HCT116 (cell line): ENCODE data around the gene KIFAP3. TPM values are rescaled to one million over a fixed set of nuclear protein-coding genes. Genes with fewer than 3 reads are reported as not detected.

ENCODE experiments used
- ATAC-seq: fragments of 200-7000 bp; cut with Tn5 transposase; 2 replicates; pipeline ENCODE4 v1.9.1; 2020; ENCODE audit warnings: mild to moderate bottlenecking, moderate library complexity
- BruUV-seq: library from RNA; stranded (reverse); fragments of 400-500 nt; replicated peaks from 2 replicates; lab custom pipeline; 2021; lab: Mats Ljungman, UMichigan
- CTCF ChIA-PET: fragments of 300-600 bp; sonication (Branson Sonifier 250); formaldehyde crosslinking; loops from one replicate; lab custom pipeline; 2021; ENCODE audit warnings: antibody characterized with exemption; lab: Charles Lee
- POLR2A ChIA-PET: fragments of 300-600, 350-600 bp; sonication (Branson Sonifier 250); formaldehyde crosslinking; loops from one replicate; lab custom pipeline; 2021; ENCODE audit warnings: antibody characterized with exemption; lab: Charles Lee
- RAD21 ChIA-PET, 2 experiments: fragments of 300-600 bp; sonication (Branson Sonifier 250); formaldehyde crosslinking; loops; one replicate each; lab custom pipeline; 2023; ENCODE audit warnings: low total read pairs in 2 of 2; ENCODE audit not compliant: uncharacterized antibody in 2 of 2, unreplicated experiment in 2 of 2, low non-redundant PET in 1 of 2; lab: Charles Lee
- DNase-seq: peaks from one replicate; pipeline ENCODE4 v3.0.0-alpha.2; 2010; ENCODE audit warnings: low read depth, low spot score
- H2AFZ ChIP-seq: fragments of 200-600 bp; shearing (Covaris generic), sonication (generic); 2 replicates; pipeline ENCODE4 v1.6.1; 2017; ENCODE audit warnings: low read depth, mixed run types, mixed read lengths, antibody characterized with exemption, low read length; ENCODE audit not compliant: poor library complexity, severe bottlenecking
- H3K27ac ChIP-seq: 2 replicates; pipeline ENCODE4 v1.5.1; 2012; ENCODE audit warnings: low read depth, low read length
- H3K27me3 ChIP-seq: fragments of 200-600 bp; sonication (generic); 2 replicates; pipeline ENCODE4 v1.6.1; 2016; ENCODE audit warnings: mixed run types, low read length, mixed read lengths; ENCODE audit not compliant: insufficient read depth
- H3K36me3 ChIP-seq, 2 experiments: fragments of 200-500 bp in 1 of 2; fragments of 200-600 bp in 1 of 2; sonication (Bioruptor generic) in 1 of 2; sonication (generic) in 1 of 2; 2 replicates each; pipeline versions ENCODE4 v1.5.1 to v1.6.1; 2014 to 2016; ENCODE audit warnings: low read length in 2 of 2, inconsistent platforms in 1 of 2, mixed read lengths in 1 of 2, mixed run types in 1 of 2; ENCODE audit not compliant: insufficient read depth in 2 of 2, control insufficient read depth in 1 of 2
- H3K4me1 ChIP-seq, 2 experiments: fragments of 200-600 bp in 1 of 2; sonication (generic) in 1 of 2; 2 replicates each; pipeline versions ENCODE4 v1.5.1 to v1.6.1; 2012 to 2017; ENCODE audit warnings: low read length in 2 of 2, inconsistent platforms in 1 of 2, mild to moderate bottlenecking in 1 of 2, mixed read lengths in 1 of 2, mixed run types in 1 of 2, moderate library complexity in 1 of 2; ENCODE audit not compliant: insufficient read depth in 2 of 2, control insufficient read depth in 1 of 2
- H3K4me2 ChIP-seq: fragments of 200-600 bp; sonication (generic); 2 replicates; pipeline ENCODE4 v1.6.1; 2017; ENCODE audit warnings: mixed run types, low read length, mixed read lengths
- H3K4me3 ChIP-seq, 2 experiments: fragments of 200-600 bp in 1 of 2; sonication (generic) in 1 of 2; replicated peaks in 1 of 2; 2 replicates each; pipeline ENCODE4 v1.5.1; 2011 to 2016; ENCODE audit warnings: low read length in 2 of 2, control low read depth in 1 of 2, low read depth in 1 of 2, mild to moderate bottlenecking in 1 of 2, mixed read lengths in 1 of 2, mixed run types in 1 of 2
- H3K79me2 ChIP-seq: fragments of 200-600 bp; sonication (generic); 2 replicates; pipeline ENCODE4 v1.6.1; 2017; ENCODE audit warnings: mild to moderate bottlenecking, mixed run types, low read length, moderate library complexity, mixed read lengths; ENCODE audit not compliant: insufficient read depth
- H3K9ac ChIP-seq: fragments of 200-600 bp; sonication (generic); 2 replicates; pipeline ENCODE4 v1.6.1; 2016; ENCODE audit warnings: low read length, mixed read lengths
- H3K9me2 ChIP-seq: fragments of 200-600 bp; sonication (generic), shearing (Covaris generic); 2 replicates; pipeline ENCODE4 v1.6.1; 2017; ENCODE audit warnings: mixed run types, mild to moderate bottlenecking, moderate library complexity; ENCODE audit not compliant: insufficient read depth
- H3K9me3 ChIP-seq, 2 experiments: fragments of 200-500 bp in 1 of 2; fragments of 200-600 bp in 1 of 2; sonication (Bioruptor generic) in 1 of 2; sonication (generic) in 1 of 2; 2 replicates each; pipeline ENCODE4 v1.6.1; 2014 to 2017; ENCODE audit warnings: low read length in 2 of 2, mixed read lengths in 2 of 2, inconsistent platforms in 1 of 2, low read depth in 1 of 2, mild to moderate bottlenecking in 1 of 2, mixed run types in 1 of 2, moderate library complexity in 1 of 2; ENCODE audit not compliant: control insufficient read depth in 1 of 2, insufficient read depth in 1 of 2
- H4K20me1 ChIP-seq: fragments of 200-600 bp; sonication (generic), shearing (Covaris generic); 2 replicates; pipeline ENCODE4 v1.6.1; 2017; ENCODE audit warnings: mixed run types, mild to moderate bottlenecking, moderate library complexity; ENCODE audit not compliant: insufficient read depth
- CBX3 ChIP-seq: IDR thresholded peaks from 2 replicates; pipeline ENCODE4 v1.6.1; 2012; ENCODE audit warnings: low read depth
- CEBPB ChIP-seq: IDR thresholded peaks from 2 replicates; pipeline ENCODE4 v1.6.1; 2012; ENCODE audit warnings: low read depth
- EGR1 ChIP-seq: IDR thresholded peaks from 2 replicates; pipeline ENCODE4 v1.6.1; 2012; ENCODE audit warnings: low read depth
- ELF1 ChIP-seq: IDR thresholded peaks from 2 replicates; pipeline ENCODE4 v1.6.1; 2012; ENCODE audit warnings: low read depth, borderline replicate concordance
- JUND ChIP-seq: IDR thresholded peaks from 2 replicates; pipeline ENCODE4 v1.6.1; 2012
- REST ChIP-seq: IDR thresholded peaks from 2 replicates; pipeline ENCODE4 v1.6.1; 2012; ENCODE audit warnings: low read depth
- SIN3A ChIP-seq: IDR thresholded peaks from 2 replicates; pipeline ENCODE4 v1.6.1; 2012; ENCODE audit warnings: low read depth
- YY1 ChIP-seq: IDR thresholded peaks from 2 replicates; pipeline ENCODE4 v1.6.1; 2011; ENCODE audit warnings: low read length, low read depth, moderate library complexity, mild to moderate bottlenecking; ENCODE audit not compliant: insufficient replicate concordance; ENCODE audit errors: extremely low read depth
- ZBTB33 ChIP-seq: IDR thresholded peaks from 2 replicates; pipeline ENCODE4 v1.6.1; 2011; ENCODE audit warnings: mild to moderate bottlenecking, low read length, moderate library complexity; ENCODE audit not compliant: insufficient replicate concordance; ENCODE audit errors: extremely low read depth
- ZFX ChIP-seq: fragments of 450-650 bp; IDR thresholded peaks from 2 replicates; pipeline ENCODE4 v1.6.1; 2017
- intact Hi-C: fragments of 100-400 bp; cut with micrococcal nuclease; formaldehyde crosslinking; loops from 2 replicates; pipeline ENCODE4 v1.10.0; 2022
- total RNA-seq: library from RNA; stranded (reverse); gene quantifications from one replicate; pipeline ENCODE4 v1.2.1, GENCODE V29; 2021; ENCODE audit not compliant: unreplicated experiment

The KIFAP3 gene
- total RNA-seq, 1 experiment from 2014 or later = 10.8 TPM

DNA sequence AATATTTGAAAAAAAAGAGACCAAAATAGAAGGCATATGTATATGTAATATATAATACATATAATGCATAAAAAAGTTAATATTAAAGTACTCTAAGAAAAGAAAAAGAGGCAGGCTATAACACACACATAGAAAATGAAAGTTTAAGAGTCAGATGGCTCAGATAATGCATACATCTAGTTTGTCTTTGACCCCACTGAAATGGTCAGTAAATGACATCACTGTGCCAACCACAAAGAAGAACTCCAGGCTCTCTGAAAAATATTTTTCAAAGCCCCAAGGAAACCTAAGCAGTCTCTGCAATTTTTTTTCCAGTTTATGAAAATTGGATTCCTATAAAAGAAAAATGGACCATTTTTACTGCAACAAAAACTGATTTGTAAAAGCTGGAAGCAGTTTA lies 125.4 kb downstream of the KIFAP3 start:
- no peaks in the 10 kb centered on the region for H3K4me1 ChIP-seq
- H2AFZ ChIP-seq = no peak overlapping the region
- H3K27me3 ChIP-seq = no peaks in the 10 kb centered on the region
- H3K27ac ChIP-seq = no peak overlapping the region
- POLR2A ChIA-PET = no interaction called here
- ATAC-seq (no peak), DNase-seq (no peak)
- H4K20me1 ChIP-seq = no peaks in the 10 kb centered on the region
- no peaks in the 10 kb centered on the region for H3K79me2 ChIP-seq
- no peaks in the 10 kb centered on the region for H3K9me2 ChIP-seq
- RAD21 ChIA-PET = no interaction called here
- H3K36me3 ChIP-seq = no peaks in the 10 kb centered on the region
- no TSS peak for BruUV-seq
- intact Hi-C loops = no loop called here
- no peak overlapping the region for H3K4me3 ChIP-seq
- H3K4me2 ChIP-seq = no peak overlapping the region
- CTCF ChIA-PET = no interaction called here
- H3K9ac ChIP-seq = no peak overlapping the region
- no peak for TF ChIP-seq CEBPB
- no peak for TF ChIP-seq ZBTB33
- TF ChIP-seq YY1 = no peak
- TF ChIP-seq ELF1 = no peak
- no peak for TF ChIP-seq ZFX
- no peak for TF ChIP-seq REST
- no peak for TF ChIP-seq SIN3A
- no peak for TF ChIP-seq EGR1
- no peak for TF ChIP-seq CBX3
- TF ChIP-seq JUND = no peak
- no peaks in the 10 kb centered on the region for H3K9me3 ChIP-seq
